ENCODE results near the gene ARSJ. TPM values are rescaled to one million over a fixed set of nuclear protein-coding genes. Genes with fewer than 3 reads are reported as not detected.
A peak's percentile ranks its signal among the peaks of the same experiment; 100 is the strongest.
"Not testable (repeated sequence)": the region's sequence is repeated elsewhere in the genome, so short reads cannot be mapped to it uniquely, and the experiment has no call there.

ARSJ gene
- total RNA-seq, 1 experiment from 2014 or later, result 8.8 TPM

- peak; percentile 95 for DNase-seq (ENCODE audit: low spot score)
Measured at GRCh38 chr4:113958766-113959538, 20.5 kb downstream of the ARSJ start.

GRCh38 chr4:113957956-113958355, 21.5 kb downstream of the ARSJ start:
- no peak for DNase-seq (ENCODE audit: low spot score)

- DNase-seq (ENCODE audit: low spot score), result no peak
Measured at GRCh38 chr4:113955948-113956347, 23.5 kb downstream of the ARSJ start.

- DNase-seq (ENCODE audit: low spot score), result no peak
Measured at GRCh38 chr4:113955411-113955810, 24.0 kb downstream of the ARSJ start.

GRCh38 chr4:113953888-113954287, 25.6 kb downstream of the ARSJ start:
- DNase-seq (ENCODE audit: low spot score), result no peak

GRCh38 chr4:113952452-113953029, 26.9 kb downstream of the ARSJ start:
- peak; percentile 44 for DNase-seq (ENCODE audit: low spot score)

- DNase-seq (ENCODE audit: low spot score), result no peak
Measured at GRCh38 chr4:113951263-113951662, 28.2 kb downstream of the ARSJ start.

GRCh38 chr4:113950207-113950606, 29.2 kb downstream of the ARSJ start:
- DNase-seq (ENCODE audit: low spot score), result no peak

- no peak for DNase-seq (ENCODE audit: low spot score)
Measured at GRCh38 chr4:113947484-113947883, 32.0 kb downstream of the ARSJ start.

- DNase-seq (ENCODE audit: low spot score), result peak; percentile 18
Measured at GRCh38 chr4:113945906-113946305, 33.5 kb downstream of the ARSJ start.

- peak; percentile 21 for DNase-seq (ENCODE audit: low spot score)
Measured at GRCh38 chr4:113943863-113944262, 35.6 kb downstream of the ARSJ start.

- no peak for DNase-seq (ENCODE audit: low spot score)
Measured at GRCh38 chr4:113943085-113943484, 36.4 kb downstream of the ARSJ start.

- DNase-seq (ENCODE audit: low spot score), result no peak
Measured at GRCh38 chr4:113941836-113942235, 37.6 kb downstream of the ARSJ start.

GRCh38 chr4:113940103-113940502, 39.3 kb downstream of the ARSJ start:
- DNase-seq (ENCODE audit: low spot score), result not testable (repeated sequence)

- no peak for DNase-seq (ENCODE audit: low spot score)
Measured at GRCh38 chr4:113935190-113935589, 44.3 kb downstream of the ARSJ start.

- not testable (repeated sequence) for DNase-seq (ENCODE audit: low spot score)
Measured at GRCh38 chr4:113924706-113925105, 54.7 kb downstream of the ARSJ start.

- no peak for DNase-seq (ENCODE audit: low spot score)
Measured at GRCh38 chr4:113921089-113921794, 58.2 kb downstream of the ARSJ start.

- no peak for DNase-seq (ENCODE audit: low spot score)
Measured at GRCh38 chr4:113919611-113920010, 59.8 kb downstream of the ARSJ start.

GRCh38 chr4:113919145-113919544, 60.3 kb downstream of the ARSJ start:
- DNase-seq (ENCODE audit: low spot score), result no peak

GRCh38 chr4:113908829-113909228, 70.6 kb downstream of the ARSJ start:
- no peak for DNase-seq (ENCODE audit: low spot score)

GRCh38 chr4:113907559-113907958, 71.9 kb downstream of the ARSJ start:
- DNase-seq (ENCODE audit: low spot score), result no peak

- no peak for DNase-seq (ENCODE audit: low spot score)
Measured at GRCh38 chr4:113905301-113905700, 74.1 kb downstream of the ARSJ start.

- no peak for DNase-seq (ENCODE audit: low spot score)
Measured at GRCh38 chr4:113904877-113905276, 74.6 kb downstream of the ARSJ start.

All from A172 (cell line).